ENCODE measurements around the gene PSMB10.
"Not testable (repeated sequence)": the region's sequence is repeated elsewhere in the genome, so short reads cannot be mapped to it uniquely, and the experiment has no call there.

Gene PSMB10

DNA sequence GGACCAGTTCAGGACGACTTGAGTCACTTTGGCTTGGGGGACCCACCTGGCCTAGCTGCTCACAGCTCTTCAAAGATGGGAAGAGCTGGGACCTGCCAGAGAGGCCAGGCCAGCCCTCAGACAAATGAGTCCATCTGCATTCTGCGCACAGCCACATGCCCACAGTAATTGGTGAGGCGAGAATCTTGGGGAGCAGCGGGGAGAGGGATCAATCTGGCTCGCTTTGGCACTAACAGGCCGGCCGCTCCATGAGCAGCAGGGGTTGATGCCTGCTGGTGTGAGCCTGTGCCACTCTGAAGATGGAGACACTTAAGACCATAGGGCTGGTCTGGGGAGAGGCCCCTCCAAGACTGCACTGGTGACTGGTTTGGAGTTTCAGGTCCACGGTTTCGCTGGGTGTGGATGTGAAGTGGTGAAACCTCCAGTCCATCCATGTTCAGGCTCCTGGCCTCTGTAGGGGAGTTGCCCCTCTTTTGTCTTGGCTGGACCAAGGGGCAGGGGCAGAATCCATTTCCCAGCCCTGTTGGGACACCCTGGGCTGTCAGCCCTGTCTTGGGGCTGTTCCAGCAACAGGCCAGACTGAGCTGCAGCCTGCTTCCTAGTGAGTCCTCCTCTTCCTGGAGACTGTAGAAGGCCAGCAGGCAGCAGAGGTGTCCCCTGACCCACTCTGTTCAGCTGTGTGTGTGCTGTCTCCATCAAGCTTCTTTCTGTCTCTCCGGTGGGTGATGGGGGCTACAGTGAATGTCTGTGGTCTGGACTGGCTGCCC is 12.3 kb downstream of the PSMB10 start:
- no peak for DNase-seq

DNA sequence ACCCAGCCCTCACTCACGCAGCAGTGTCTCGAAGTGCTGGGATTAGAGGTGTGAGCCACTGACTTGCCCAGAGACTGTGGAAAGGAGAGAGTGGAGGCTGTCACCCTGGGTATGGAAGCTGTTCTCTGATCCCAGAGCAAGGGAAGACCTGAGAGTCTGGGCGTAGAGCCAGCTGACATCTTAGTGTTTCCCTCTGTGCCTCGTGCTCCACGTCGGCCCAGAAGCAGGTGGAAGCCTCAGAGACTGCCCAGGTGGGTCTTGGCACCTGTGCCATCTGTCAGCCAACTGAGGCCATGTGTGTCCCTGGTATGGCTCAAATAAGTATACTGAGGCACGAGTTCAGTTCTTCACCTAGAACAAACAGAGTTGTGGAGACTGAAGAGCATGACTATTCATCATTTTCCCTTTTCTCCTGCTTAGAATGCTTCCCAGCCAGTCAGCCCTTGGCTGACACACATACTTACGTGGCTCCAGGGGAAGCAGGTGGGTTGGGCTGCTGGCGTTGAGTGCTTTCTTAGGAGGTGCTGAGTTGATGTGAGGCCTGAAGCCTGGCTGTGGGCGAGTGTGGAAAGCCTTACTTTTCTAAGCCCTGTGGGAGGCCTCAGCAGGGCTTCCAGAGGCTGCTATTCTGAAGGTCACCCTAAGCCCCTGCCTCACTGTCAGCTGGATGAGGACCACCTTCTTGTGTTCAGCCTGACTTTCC is 13.1 kb downstream of the PSMB10 start:
- peak; percentile 43 for DNase-seq

DNA sequence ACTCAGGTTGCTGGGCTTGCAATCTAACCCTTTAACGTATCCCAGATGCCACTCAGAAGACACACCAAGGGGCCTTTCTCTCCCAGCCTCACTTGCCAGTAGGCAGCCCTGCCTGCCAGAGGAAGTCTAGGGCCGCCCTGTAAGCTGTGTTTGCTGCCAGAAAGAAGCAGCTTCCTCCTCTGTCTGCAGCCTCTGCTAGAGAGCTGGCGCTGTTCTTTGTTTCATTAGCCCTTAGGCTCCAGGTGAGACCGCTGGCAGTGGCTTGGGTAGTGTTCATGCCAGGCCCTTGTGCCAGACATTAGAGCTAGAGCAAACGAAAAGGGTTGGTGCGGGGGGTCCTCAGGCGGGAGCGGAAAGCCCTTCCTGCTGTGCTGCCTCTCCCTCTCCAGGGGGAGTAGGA is 13.9 kb downstream of the PSMB10 start:
- no peak for DNase-seq

DNA sequence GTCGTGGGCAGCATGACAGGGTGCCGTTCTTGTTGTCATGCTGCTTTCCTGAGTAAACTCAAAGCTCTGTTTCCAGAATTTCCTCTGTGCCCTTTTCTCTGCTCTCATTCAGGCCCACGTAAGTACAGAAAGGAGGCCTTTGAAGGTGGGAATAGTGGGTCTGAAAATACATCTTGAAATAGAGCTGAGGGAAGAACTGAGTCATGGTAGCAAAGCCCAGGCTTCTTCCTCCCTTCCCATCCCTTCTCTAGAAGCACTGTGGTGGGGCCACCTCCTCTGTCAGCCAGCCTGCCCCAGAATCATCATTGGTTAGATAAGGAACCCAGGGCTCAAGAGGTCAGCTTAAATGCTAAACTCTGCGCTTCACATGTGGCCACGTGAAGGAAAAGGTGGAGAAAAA is 14.4 kb downstream of the PSMB10 start:
- DNase-seq = no peak

DNA sequence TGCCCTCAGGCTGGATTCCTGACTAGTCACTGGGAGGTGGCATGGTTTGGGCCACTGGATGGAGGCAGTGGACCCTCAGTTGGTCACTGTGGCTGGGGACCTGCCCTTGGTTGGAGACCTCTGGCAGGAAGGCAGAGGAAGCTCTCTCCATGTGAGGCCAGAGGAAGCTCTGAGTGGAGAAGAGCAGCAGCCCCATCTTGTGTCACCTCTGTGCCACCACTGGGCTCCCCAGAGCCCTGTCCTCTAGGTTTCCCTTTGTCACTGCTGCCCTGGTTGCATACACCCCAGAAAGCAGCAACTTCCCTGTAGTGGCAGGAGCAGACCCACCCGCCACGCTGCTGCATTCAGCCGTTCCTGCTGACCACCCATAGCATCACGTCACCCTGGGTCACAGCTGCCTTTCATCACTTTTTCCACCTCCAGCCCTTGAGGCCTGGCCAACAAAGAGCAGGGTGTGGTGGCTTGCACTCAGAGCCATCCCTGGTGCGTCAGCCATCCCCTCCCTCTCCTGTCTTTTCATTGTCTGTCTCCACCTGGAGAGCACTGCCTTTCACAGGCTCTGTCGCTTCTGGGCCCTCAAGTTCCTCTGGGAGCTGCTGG is 16.9 kb downstream of the PSMB10 start:
- DNase-seq = peak; percentile 43

DNA sequence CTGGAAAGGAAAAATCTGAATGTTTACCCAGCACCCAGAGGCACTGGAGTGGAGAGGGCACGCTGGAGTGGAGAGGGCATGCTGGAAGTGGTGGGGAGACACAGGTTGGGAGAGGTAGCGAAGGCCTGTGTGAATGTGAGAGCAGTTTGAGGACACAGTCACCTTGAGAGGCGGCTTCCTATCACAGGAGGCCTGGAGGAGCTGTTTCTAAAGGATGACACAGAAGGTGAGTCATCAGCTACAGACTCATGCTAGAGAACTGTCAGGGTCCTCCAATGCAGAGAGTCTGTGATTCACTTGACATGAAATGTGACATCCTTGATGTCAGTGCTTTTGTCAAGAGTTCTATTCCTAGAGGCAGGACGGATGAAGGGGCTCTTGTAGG is 18.8 kb downstream of the PSMB10 start:
- DNase-seq = no peak

DNA sequence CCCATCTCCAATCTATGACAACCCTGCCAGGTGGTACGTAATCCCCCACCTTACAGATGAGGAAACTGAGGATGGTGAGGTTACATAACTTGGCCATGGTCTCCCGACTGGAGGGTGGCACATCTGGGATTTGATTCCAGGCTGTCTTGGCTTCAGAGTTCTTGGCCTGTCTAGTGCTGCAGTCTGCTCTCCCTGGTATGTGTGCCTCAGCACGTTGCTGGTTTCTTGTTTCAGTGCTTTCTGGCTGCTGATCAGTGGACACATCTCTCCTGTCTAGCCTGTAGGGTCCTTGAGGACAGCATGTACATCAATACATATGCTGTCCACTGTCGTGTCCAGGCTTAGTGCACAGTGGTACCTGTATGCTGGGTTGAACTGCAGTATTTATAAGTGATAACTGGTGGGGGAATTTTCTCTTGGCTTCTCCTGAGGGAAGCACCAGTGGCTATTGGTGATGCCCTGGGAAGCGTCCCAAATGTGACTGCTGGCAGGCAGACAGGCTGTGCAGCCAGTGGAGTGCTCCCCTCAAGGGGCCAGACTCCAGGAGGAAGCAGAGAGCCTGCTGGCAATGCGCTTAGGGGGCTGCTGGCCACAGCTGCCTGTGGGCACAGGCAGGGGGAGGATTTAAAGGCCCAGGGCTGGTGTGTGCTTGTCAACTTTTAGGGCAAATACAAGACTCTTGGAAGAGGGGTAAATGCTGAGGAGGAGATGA is 19.4 kb downstream of the PSMB10 start:
- DNase-seq = peak; percentile 82

DNA sequence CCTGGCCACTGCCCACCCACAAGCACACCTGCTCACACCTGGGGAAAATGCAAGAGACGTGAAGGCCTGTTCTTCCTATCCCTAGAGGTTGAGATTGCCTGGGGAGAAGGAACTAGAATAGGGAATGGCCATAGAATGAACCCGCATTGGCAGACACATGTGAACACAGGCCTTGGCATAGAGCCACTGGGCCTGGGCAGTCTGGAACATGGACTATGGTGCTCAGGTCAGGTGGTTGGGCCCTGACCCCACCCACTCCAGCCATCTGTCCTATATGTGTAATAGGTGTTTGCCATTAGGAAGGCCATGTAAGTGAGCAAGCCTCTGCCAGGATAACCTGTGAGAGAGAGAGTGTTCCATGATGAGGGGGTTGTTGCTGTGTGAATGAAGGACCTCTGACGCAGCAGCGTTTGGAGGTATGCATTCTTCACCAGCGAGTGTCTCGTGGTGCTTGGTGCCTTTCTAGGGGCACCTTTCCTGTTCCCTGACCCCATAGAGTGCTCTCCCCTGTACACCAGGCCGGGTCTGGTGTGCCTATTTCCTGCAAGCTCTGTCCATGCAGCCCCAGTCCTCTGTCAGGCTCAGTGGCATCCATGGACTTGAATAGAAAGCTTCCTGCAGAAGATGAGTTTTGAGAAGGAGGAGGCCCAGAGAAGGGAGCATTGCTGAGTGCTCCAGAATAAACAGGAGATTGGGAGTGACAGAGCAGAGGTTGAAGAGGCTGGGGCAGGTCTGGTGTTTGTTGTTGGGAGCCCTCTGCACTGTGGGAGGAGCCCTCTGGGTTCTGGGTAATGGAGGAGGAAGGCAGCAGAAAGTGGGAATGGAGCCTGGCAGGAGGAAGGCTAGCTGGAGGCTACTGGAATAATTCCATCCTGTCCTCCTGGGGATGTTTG is 20.6 kb downstream of the PSMB10 start:
- DNase-seq = no peak

DNA sequence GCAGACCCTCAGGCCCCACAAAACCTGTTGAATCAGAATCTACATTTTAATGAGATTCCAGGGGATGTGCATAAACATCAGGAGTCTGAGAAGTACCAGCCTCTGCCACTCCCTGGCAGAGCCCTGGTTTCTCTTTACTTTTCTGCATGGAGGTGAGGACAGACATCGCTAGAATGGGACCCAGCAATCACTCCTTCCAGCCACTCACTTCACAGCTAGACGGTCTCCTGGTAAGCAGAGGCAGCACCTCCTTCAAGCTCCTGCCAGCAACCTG is 21.2 kb downstream of the PSMB10 start:
- DNase-seq = not testable (repeated sequence)

DNA sequence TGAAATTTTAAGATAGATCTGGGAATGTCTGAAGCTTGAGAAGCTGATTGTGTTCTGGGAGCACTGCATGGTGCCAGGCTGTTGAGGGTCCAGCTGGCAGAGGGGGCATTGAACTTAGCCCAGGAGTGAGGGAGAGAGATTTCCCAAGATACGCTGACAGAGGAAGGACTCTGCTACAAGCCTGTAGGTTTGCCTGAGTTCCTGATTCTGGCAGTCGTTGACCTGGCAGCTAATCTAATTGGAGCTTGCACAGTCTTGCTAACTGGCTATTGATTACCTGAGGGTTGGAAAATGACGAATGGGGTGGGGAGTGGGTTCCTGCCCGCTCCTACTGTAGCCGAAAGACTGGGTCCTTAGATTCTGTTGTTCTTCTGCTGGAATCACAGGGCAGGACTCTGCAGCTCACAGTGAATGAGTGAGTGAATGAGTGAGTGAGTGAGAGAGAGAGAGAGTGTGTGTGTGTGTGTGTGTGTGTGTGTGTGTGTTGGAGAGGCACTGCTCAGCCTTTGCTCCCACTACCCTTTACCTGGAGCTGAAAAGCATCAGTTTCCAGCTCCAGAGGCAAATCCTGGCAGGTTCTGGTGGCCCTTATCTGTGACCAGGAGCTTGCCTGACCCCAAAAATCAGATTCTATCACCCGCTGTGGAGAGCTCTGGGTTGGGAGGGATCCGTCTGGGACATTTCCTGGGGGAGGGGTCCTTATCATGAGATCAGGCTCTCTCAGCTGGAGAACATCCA is 21.7 kb downstream of the PSMB10 start:
- no peak for DNase-seq

DNA sequence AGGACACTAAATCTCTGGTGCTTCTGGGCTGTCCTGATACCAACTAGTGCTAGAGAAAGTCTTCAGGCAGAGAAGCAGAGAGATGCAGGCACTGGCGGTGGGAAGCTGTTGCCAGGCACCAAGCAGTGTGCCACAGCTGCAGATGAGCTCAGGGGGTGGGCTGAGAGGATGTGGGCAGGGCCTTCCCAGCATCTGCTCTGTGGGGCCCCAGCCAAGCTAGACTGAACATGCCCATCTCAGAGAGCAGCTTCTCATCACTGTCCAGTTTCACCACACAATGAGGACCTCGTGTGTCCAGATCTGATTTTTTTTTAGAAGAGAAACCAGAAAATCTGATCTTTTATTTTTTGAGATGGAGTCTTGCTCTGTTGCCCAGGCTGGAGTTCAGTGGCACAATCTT is 26.5 kb downstream of the PSMB10 start:
- peak; percentile 74 for DNase-seq

DNA sequence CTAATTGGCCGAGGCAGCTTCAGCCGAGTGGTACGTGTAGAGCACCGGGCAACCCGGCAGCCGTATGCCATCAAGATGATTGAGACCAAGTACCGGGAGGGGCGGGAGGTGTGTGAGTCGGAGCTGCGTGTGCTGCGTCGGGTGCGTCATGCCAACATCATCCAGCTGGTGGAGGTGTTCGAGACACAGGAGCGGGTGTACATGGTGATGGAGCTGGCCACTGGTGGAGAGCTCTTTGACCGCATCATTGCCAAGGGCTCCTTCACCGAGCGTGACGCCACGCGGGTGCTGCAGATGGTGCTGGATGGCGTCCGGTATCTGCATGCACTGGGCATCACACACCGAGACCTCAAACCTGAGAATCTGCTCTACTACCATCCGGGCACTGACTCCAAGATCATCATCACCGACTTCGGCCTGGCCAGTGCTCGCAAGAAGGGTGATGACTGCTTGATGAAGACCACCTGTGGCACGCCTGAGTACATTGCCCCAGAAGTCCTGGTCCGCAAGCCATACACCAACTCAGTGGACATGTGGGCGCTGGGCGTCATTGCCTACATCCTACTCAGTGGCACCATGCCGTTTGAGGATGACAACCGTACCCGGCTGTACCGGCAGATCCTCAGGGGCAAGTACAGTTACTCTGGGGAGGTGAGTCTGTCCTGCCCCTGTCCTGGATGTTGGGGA is 27.5 kb downstream of the PSMB10 start:
- DNase-seq = no peak

DNA sequence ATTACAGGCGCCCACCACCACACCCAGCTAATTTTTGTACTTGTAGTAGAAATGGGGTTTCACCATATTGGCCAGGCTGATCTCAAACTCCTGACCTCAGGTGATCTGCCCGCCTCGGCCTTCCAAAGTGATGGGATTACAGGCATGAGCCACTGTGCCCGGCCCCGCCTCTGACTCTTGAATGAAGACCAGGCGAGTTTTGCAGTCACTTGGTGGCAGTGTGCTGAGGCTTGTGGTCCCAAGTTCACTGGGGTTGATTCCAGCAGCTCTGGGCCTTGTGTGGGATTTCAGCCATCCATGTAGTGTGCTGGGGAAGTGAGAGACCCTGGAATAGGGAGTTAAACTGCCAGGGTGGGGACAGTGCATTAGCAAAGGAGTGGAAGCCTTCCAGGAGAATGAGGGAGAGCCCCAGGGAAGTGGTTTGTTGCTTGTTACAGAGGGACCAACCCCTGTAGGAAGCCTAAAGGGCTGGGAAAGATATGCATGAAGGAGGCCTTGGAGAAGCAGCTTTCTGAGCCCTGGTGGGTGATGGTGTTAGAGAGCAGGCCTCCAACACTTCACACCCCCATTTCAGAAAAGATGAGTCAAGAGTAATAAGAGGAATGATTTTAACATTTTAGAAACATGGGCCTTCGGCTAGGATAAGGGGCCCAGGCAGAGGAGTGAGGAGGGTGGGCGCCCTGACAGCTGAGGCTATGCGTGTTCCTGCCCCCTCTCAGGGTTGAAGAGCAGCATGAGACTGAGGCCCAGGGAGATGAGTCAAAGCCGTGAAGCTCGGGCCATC is 29.1 kb downstream of the PSMB10 start:
- DNase-seq = no peak

DNA sequence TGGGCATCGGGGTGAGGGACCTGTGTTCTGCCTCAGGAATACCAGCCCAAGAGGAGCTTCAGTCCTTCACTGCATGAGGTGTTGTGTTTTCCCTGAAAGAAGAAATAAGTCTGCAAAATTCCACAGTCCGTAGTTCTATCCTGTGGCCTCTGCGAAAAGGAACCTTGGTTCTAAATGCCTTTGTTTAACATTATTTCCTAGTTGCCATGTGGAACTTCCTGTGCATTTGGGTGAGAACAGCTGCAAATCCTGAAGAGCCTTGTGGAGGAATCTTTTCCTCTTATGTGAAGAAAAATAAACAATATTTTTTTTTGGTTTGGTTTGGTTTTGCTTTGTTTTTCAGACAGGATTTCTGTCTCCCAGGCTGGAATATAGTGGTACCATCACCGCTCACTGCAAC is 33.8 kb downstream of the PSMB10 start:
- no peak for DNase-seq

DNA sequence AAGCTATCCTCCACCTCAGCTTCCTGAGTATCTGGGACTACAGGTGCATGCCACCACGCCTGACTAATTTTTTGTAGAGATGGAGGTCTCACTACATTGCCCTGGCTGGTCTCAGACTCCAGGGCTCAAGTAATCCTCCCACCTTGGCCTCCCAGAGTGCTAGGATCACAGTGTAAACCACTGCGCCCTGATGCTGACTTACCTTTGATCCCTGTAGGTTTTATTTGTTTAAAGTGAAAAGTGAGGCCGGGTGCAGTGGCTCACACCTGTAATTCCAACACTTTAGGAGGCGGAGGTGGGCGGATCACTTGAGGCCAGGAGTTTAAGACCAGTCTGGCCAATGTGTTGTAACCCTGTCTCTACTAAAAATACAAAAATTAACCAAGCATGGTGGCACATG is 34.9 kb downstream of the PSMB10 start:
- DNase-seq = no peak

DNA sequence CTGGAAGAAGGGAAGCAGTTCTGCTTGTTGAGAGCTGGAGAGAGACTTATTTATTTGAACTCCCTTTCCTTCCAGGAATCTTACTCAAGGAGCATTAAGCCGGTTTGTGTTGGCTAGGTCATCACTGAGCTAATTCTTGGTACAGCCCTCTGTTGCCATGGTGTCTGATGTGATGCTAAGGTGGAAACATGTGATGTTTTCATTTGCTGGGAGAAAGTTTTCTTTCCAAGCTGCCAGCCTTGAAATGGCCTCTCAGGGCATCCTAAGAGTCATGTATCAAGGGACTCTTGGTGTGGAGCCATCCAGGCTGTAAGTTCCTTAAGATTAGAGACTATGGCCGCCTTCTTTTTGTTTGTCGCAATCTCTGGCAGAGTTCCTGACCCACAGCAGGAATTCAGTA is 39.4 kb downstream of the PSMB10 start:
- peak; percentile 75 for DNase-seq

DNA sequence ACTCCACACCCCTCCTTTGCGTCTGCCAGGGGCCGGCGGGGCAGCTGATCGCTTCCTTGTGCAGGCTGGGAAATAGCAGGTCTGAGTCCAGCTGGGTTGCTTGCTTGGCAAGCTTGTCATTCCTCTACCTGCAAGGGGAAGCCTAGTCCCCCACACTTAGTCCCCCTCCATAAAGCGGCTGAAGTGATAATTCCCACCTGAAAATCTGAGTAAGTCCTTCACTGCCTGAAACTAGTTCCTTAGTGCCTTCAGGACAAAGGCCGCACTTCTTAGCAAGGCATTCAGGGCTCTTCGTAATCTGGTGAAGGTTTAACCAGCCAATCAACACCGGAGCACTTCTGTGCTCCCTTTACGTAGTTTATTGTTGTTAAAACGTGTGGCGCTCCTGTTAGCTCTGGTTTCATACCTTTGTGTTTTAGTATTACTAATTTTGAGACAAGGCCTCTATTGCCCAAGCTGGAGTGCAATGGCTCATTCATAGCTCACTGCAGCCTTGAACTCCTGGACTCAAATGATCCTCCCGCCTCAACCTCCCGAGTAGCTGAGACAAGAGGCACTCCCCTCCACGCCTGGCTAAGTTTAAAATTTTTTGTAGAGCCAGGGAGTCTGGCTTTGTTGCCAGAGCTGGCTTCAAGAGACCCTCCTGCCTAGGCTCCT is 42.8 kb downstream of the PSMB10 start:
- no peak for DNase-seq

DNA sequence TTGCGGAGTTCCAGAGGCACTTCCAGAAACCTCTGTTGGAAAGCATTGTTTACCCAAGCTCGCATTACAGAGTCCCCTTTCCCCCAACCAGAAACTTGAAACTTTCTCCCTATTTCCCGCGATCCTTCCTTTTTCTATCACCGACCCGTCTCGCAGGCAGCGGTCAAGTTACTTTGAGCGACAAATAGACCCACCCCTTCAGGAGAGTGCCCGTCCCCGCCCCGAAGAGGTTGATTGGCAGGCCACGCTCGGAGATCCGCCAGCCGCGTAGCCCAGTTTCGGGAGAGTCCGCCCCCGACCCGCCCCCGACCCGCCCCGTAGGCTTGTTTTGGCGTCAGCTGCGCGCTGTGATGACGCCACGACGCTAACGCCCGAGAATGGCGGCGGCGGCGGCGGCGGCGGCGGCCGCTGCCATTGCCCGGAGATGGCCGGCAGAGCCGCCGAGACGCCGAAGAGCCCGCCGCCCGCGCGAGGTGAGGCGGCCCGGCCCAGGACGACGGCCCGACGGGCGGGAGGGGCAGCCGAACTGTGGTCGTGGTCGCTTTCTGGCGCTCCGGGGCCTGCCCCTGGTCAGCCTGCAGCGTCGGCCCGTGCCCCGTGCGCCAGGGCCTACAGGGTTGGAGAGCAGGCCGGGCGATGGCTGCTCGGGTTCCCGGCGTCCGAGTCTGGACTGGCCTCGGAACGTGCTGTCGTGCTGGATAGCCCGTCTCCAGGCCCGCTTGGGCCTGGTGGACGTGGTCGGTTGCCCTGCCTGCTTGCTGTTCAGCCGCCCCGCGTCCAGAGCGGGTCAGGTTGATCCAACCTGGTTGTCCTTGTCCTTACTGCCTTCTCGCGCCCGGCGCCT is 43.5 kb downstream of the PSMB10 start, which contains the start of gene PSKH1:
TSS of gene PSKH1 (plus strand) at position 356 of the 844 bp plus-strand sequence. CDS start 15,496 bp downstream, outside the sequence.
- peak; percentile 99 for DNase-seq

DNA sequence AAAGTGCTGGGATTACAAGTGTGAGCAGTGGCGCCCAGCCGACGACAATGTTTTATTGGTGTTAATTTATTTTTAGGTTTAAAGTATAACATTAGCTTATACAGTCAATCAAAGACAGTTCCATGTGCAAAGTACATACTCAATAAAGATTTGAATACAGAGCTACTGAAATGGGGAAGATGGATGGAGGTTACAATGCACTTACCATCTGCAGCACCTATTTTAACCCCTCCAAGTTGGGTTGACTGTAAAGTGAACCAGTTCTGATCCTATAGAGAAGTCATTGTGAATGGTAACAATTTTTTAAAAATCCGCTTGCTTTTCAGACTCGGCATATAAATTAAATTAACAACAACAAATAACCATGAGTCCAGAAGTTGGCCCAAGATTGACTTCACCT is 44.3 kb downstream of the PSMB10 start:
- DNase-seq = no peak

All from femur (tissue), 1 donor.